Right atrium auricular region (tissue), 2 donors: ENCODE data around the gene DSC1. TPM values are rescaled to one million over a fixed set of nuclear protein-coding genes. Genes with fewer than 3 reads are reported as not detected.

ENCODE experiments used
- DNase-seq: peaks from one replicate; pipeline ENCODE4 v3.0.0-alpha.2; 2019; ENCODE audit warnings: low spot score
- H3K27ac ChIP-seq, 2 donors: fragments of 200-600 bp; sonication (generic); 1 replicate in 1 of 2; 2 replicates in 1 of 2; pipeline ENCODE4 v1.5.1; 2016 to 2019
- H3K27me3 ChIP-seq, 2 donors: fragments of 200-600 bp; sonication (generic); one replicate each; pipeline versions ENCODE4 v1.5.1 to v1.6.0; 2017 to 2019
- H3K36me3 ChIP-seq: fragments of 200-600 bp; sonication (generic); one replicate; pipeline ENCODE4 v1.5.1; 2016
- H3K4me1 ChIP-seq, 2 donors: fragments of 200-600 bp; sonication (generic); one replicate each; pipeline versions ENCODE4 v1.5.1 to v1.6.0; 2017 to 2019
- H3K4me3 ChIP-seq, 2 donors: fragments of 200-600 bp; sonication (generic); 1 replicate in 1 of 2; 2 replicates in 1 of 2; pipeline ENCODE4 v1.5.1; 2017 to 2019; ENCODE audit warnings: mild to moderate bottlenecking in 1 of 2, moderate library complexity in 1 of 2
- H3K9me3 ChIP-seq, 2 donors: fragments of 200-600 bp; sonication (generic); one replicate each; pipeline ENCODE4 v1.5.1; 2019
- CTCF ChIP-seq, 2 donors: fragments of 200-600 bp; sonication (generic); IDR thresholded peaks; one replicate each; pipeline ENCODE4 v1.5.1; 2019; ENCODE audit warnings: antibody characterized with exemption in 2 of 2
- total RNA-seq, 2 donors: library from RNA; depleted of rRNA; stranded (reverse); fragments of >200 nt; gene quantifications; one replicate each; pipeline ENCODE4 v1.1.0, GENCODE V29; 2016

Gene DSC1
- total RNA-seq, 2 donors from 2014 or later, result 54.0 to 75.3 TPM

GRCh38 chr18:31101183-31102024, 61.3 kb downstream of the DSC1 start:
- Histone ChIP-seq H3K4me1 (peaks cover 0 to 6% of the 10 kb centered on the region in 2 donors), H3K9me3 (no peaks in the 10 kb centered on the region), H3K27me3 (no peaks in the 10 kb centered on the region), H3K27ac (peak overlapping the region; percentile 89 to 94), H3K36me3 (no peaks in the 10 kb centered on the region), H3K4me3 (peak overlapping the region; percentile 73 to 76)
- peak; percentile 73 for DNase-seq
- peak in 1 of 2 donors; percentile 19 for TF ChIP-seq CTCF (IDR thresholded peaks at IDR 0.05)

GRCh38 chr18:31100436-31101182, 62.0 kb downstream of the DSC1 start:
- no peaks in the 10 kb centered on the region for H3K36me3 ChIP-seq
- peaks cover 0 to 6% of the 10 kb centered on the region in 2 donors for H3K4me1 ChIP-seq
- H3K27ac ChIP-seq, result peak overlapping the region; percentile 89 to 94
- no peak for DNase-seq
- TF ChIP-seq CTCF (IDR thresholded peaks at IDR 0.05), result no peak
- H3K9me3 ChIP-seq, result no peaks in the 10 kb centered on the region
- peak overlapping the region; percentile 73 to 76 for H3K4me3 ChIP-seq
- no peaks in the 10 kb centered on the region for H3K27me3 ChIP-seq

GRCh38 chr18:31099450-31100230, 63.0 kb downstream of the DSC1 start:
- peak overlapping the region; percentile 89 to 94 for H3K27ac ChIP-seq
- no peaks in the 10 kb centered on the region for H3K36me3 ChIP-seq
- peak overlapping the region in 1 of 2 donors; percentile 73 for H3K4me3 ChIP-seq
- TF ChIP-seq CTCF (IDR thresholded peaks at IDR 0.05), result no peak
- peaks cover 0 to 5% of the 10 kb centered on the region in 2 donors for H3K4me1 ChIP-seq
- no peak for DNase-seq
- no peaks in the 10 kb centered on the region for H3K27me3 ChIP-seq
- H3K9me3 ChIP-seq, result no peaks in the 10 kb centered on the region

- no peak for TF ChIP-seq CTCF (IDR thresholded peaks at IDR 0.05)
- Histone ChIP-seq H3K4me3 (no peak overlapping the region), H3K9me3 (no peaks in the 10 kb centered on the region), H3K4me1 (no peaks in the 10 kb centered on the region), H3K36me3 (no peaks in the 10 kb centered on the region), H3K27ac (peak overlapping the region in 1 of 2 donors; percentile 94), H3K27me3 (no peaks in the 10 kb centered on the region)
- no peak for DNase-seq
Observed at GRCh38 chr18:31098878-31099277, 63.8 kb downstream of the DSC1 start.

GRCh38 chr18:31097666-31098065, 65.0 kb downstream of the DSC1 start:
- Histone ChIP-seq H3K36me3 (no peaks in the 10 kb centered on the region), H3K4me3 (no peak overlapping the region), H3K4me1 (no peaks in the 10 kb centered on the region), H3K27me3 (no peaks in the 10 kb centered on the region), H3K9me3 (no peaks in the 10 kb centered on the region), H3K27ac (no peak overlapping the region)
- no peak for TF ChIP-seq CTCF (IDR thresholded peaks at IDR 0.05)
- DNase-seq, result no peak
